Uterus (tissue), 2 donors: ENCODE data around the gene ADORA1.

ENCODE experiments used
- POLR2A ChIP-seq, 2 donors: fragments of 450-650 bp; IDR thresholded peaks; one replicate each; pipeline ENCODE4 v1.6.1; 2016; ENCODE audit warnings: antibody characterized with exemption in 2 of 2, mild to moderate bottlenecking in 1 of 2, moderate library complexity in 1 of 2
- TF ChIP-seq, protein P1 (sequence below), 4 experiments: fragments of 200-600 bp in 2 of 4; fragments of 450-650 bp in 2 of 4; sonication (generic) in 2 of 4; IDR thresholded peaks; one replicate each; pipeline ENCODE4 v1.5.1; 2016 to 2019; ENCODE audit warnings: antibody characterized with exemption in 4 of 4, mild to moderate bottlenecking in 2 of 4, moderate library complexity in 1 of 4

DNA sequence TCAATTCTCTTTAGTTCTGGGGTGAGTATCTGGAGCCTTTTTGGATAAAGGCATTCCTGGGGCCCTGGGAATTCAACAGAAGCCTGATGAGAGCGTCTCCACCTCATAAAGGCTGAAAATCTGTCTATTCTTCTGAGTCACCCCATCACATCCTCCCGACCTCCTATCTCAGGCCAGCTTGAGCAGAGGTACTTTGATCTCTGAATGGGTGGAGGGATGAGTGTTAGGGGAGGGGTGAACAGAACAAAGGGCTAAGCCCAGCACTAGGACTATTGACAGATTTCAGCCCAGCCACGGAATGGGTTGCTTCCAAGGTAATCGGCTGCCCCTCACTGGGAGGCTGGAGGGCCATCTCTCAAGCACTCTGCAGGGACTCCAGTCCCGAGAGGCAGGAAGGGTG, 50.6 kb downstream of the ADORA1 start:
- TF ChIP-seq, protein P1, sequence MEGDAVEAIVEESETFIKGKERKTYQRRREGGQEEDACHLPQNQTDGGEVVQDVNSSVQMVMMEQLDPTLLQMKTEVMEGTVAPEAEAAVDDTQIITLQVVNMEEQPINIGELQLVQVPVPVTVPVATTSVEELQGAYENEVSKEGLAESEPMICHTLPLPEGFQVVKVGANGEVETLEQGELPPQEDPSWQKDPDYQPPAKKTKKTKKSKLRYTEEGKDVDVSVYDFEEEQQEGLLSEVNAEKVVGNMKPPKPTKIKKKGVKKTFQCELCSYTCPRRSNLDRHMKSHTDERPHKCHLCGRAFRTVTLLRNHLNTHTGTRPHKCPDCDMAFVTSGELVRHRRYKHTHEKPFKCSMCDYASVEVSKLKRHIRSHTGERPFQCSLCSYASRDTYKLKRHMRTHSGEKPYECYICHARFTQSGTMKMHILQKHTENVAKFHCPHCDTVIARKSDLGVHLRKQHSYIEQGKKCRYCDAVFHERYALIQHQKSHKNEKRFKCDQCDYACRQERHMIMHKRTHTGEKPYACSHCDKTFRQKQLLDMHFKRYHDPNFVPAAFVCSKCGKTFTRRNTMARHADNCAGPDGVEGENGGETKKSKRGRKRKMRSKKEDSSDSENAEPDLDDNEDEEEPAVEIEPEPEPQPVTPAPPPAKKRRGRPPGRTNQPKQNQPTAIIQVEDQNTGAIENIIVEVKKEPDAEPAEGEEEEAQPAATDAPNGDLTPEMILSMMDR (IDR thresholded peaks at IDR 0.05), result no peak
- TF ChIP-seq POLR2A (IDR thresholded peaks at IDR 0.05), result no peak
